ENCODE measurements around the gene ATP6V1B1.

Gene ATP6V1B1

GRCh38 chr2:70901227-70902066 is 34.3 kb upstream of the ATP6V1B1 start:
- DNase-seq (ENCODE audit: low spot score), result no peak

- DNase-seq (ENCODE audit: low spot score), result no peak
Measured at GRCh38 chr2:70902067-70902442, 33.6 kb upstream of the ATP6V1B1 start.

DNA sequence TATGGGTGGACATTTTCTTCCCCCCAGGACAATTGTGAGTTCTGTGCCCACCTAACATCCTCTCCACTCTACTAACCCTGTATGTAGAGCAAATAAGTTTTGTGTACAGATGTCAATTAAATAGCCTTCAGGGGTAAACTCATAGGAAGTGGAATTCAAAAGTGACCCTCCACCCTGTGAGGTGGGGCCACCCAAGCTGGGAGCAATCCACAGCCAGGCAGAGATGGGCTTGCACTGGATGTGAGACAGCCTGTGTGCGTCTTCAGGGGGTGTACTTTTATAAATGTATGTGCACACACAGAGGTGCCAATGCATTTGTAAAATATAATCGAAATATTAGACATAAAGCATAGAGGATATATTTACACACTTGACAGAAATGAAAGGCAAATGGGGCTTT is 33.1 kb upstream of the ATP6V1B1 start:
- DNase-seq (ENCODE audit: low spot score), result no peak

DNA sequence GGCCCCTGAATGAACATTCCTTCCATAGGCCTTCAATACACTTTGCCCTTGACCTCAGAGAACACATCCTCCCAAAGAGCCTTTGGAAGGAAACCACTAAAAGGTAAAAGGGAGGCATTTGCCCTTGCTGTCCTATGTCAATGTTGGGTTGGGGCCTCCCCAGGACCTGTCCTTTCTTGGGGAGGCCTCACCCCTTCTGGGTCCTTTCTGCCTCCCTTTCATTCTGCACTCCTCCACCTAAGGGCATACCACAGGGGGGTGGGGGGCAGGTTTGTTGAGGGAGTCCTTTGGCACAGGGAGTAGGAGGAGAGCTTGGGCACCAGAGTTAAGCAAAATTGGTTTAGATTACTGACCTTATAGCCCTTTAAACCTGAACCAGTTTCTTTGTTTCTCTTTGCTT is 32.5 kb upstream of the ATP6V1B1 start:
- DNase-seq (ENCODE audit: low spot score), result no peak

DNA sequence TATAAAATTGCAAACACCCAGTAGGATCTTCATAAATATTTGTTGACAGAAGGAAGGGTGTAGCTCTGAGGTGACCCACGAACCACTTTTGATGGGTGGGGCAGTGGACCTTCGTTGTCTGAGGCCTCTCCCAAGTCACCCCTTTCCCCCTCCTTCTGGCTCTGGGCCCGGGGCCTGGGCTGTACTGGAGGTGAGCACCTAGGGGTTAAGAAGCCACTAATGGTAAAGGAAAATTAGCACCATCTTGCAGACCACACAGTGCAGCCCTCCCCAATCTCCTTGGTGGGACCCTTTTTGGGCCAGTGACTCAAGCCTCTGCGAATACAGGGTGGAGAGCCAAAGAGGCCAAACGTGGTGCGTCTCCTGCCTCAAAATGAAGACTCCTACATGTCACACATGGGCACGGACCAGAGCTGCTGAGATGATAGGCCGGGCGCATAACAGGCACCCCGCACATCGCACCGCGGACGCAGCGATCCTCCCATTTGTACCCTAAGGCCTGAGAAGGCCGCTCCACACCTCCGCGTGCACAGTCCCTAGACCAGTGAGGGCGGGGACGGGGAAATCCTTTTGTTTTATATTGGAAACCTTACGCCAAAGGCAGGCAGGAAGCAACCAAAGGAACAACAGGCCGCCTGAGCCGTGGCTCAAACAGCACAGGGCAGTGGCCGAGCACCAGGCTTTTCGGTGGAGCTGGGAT is 31.9 kb upstream of the ATP6V1B1 start:
- DNase-seq (ENCODE audit: low spot score), result no peak

DNA sequence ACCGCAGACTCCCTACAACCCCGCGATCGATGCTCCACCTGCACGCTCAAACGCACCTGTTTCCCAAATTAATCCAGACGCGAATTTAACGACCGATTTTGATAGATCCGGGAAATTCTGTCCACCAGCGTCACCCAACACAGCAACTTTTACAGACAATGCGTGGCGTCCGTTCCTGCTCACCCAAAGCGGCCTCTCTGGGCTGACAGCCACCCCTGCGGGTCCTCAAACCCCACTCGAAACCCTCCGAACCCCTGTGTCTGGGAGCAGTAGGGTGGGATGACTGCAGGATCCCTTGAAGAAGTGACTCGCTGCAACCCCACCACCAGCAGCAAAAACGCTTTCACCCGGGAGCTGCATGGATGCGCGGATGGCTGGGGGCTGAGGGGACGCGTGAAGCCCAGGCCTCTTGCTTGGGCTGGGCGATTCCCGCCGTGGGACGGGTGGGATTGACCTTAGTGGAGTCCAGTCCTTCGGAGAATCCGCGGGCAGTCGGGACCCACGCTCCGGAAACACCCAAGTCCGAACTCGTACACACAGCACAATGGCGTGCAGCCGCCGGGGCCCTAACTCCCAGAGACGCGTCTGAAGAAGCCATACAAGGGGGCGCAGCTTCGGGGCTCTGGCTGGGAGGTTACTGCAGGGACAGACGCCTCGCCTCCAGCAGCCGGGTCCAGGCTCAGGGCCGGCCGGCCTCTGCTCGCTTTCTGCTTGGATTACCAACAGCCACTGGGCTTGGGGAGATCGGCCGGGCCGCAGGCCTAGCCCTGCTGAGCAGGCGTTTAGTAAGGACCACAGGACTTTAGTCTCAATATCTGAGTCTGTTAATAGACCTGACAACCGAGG is 31.1 kb upstream of the ATP6V1B1 start:
- DNase-seq (ENCODE audit: low spot score), result no peak

DNA sequence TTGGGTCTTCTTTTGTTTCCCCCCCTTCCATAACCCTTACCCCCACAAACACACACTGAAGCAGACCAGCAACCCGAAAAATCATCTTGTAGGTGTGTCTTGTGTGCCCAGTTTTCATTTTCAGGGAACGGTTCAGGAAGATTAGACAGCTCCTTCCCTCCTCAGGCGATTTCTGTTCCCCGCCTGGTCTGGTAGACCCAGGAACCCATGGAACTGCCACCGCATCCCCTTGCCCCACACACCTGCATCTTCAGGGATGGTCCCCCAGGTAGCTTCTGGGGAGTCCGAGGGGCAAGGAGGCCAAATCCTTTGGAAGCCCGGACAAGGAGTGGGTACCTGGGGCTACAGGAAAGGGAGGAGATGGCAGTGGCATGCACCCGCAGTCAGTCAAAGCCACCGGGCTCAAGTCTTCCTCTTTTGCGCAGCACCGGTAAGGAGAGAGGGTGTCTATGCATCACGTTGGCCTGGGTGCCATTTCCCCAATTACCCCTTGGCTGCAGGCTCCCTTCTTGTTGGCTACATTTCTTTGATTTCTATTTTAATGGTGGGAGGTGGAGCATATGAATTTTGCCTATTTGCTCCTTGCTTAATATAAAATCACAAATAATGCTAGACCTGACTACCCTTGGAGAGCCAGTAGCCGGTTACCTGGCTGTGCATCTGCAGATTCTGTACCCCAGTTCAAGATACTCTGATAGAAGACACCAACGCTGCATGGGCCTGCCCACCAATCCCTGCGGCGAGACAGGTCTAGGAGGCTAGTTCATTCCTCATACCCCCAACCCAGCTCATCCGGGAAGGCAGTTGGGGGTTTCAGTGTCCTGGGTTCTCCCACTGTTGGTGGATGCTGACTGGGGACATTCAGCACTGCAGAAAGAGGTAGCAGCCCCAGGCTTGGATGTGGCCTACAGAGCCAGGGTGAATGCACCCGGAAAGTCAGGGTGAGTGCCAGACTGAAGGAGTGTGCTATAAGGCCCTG is 30.0 kb upstream of the ATP6V1B1 start:
- DNase-seq (ENCODE audit: low spot score), result no peak

DNA sequence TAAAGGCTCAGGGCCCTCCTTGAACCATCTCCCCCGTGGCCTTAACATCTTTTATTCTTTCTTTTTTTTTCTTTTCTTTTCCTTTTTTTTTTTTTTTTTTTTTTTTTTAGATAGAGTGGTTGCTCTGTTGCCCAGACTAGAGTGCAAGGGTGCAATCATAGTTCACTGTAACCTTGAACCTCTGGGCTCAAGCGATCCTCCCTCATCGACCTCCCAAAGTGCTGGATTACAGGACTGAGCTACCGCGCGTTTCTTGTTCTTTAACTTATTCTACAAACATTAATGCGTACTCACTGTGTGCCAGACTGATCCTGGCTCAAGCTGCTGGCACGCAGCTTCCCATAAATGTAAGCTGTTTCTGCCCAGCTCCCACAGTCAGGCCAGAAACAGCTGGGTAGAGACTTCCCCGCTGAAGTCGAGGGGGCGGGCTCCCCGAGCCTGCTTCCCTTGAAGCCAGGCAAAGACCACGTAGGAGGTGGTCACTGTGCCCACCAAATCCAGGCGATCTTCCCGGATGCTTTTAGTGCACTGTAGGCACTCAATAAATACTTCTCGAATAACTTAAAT is 29.2 kb upstream of the ATP6V1B1 start:
- no peak for DNase-seq (ENCODE audit: low spot score)

GRCh38 chr2:70907130-70908057 is 28.3 kb upstream of the ATP6V1B1 start:
- no peak for DNase-seq (ENCODE audit: low spot score)

DNA sequence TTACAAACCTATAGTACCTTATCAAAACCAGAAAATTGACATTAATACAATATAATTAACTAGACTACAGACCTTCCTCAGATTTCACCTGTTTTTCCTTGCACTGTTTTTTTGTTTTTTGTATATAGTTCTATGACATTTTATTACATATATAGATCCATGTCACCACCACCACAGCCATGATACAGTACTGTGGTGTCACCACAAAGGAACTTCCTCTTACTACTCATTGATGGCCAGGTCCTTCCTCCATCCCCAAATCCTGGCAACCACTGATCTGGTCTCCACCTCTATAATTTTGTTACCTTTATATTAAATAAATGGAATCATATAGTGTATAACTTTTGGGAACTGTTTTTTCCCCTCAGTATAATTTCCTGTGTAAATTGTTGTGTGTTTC is 19.4 kb upstream of the ATP6V1B1 start:
- DNase-seq (ENCODE audit: low spot score), result no peak

GRCh38 chr2:70918016-70918415 is 17.7 kb upstream of the ATP6V1B1 start:
- no peak for DNase-seq (ENCODE audit: low spot score)

DNA sequence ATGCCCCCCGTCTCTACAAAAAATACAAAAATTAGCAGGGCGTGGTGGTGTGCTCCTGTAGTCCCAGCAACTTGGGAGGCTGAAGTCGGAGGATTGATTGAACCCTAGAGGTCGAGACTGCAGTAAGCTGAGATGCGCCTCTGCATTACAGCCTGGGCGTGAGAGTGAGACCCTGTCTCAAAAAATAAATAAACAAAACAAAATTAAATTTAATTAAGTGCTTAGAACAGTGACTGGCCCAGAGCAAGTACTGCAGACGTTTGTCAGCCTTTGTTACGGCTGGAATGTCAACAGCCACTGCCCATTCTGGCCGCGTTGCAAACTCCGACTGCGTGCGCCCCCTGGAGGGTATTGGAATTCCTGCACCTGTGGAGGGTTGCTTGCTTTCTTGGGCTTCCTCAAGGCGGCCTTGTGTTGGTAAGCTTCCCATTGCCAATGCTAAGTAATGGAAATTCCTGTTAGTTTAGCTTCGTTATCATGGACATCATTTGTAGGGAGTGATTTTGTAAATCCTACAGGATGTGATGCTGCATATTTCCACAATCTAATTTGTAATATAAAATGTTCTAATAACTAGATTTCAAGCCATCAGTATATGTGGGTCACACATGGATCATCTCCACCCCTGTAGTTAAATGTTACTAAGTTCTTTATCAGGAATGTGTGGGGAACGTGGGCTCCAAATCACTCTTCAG is 15.9 kb upstream of the ATP6V1B1 start:
- DNase-seq (ENCODE audit: low spot score), result peak; percentile 76

- DNase-seq (ENCODE audit: low spot score), result no peak
Measured at GRCh38 chr2:70920367-70920715, 15.4 kb upstream of the ATP6V1B1 start.

DNA sequence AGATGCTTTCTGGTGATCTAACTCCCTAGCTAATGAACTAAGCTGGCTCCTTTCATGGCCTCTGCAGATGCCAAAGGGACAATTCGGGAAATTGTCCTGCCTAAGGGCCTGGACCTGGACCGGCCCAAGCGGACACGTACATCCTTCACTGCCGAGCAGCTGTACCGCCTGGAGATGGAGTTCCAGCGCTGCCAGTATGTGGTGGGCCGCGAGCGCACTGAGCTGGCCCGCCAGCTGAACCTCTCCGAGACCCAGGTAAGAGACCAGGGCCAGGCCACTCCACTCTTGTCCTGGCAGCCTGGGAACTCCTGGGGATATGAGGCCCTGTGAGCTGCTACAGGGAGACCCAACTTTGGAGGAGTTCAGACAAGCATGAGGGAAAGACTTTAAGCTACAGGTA is 14.7 kb upstream of the ATP6V1B1 start:
- no peak for DNase-seq (ENCODE audit: low spot score)

- DNase-seq (ENCODE audit: low spot score), result no peak
Measured at GRCh38 chr2:70921839-70922234, 13.9 kb upstream of the ATP6V1B1 start.

GRCh38 chr2:70922235-70923234 is 13.2 kb upstream of the ATP6V1B1 start:
- DNase-seq (ENCODE audit: low spot score), result no peak

GRCh38 chr2:70923378-70924015 is 12.2 kb upstream of the ATP6V1B1 start:
- DNase-seq (ENCODE audit: low spot score), result no peak

- no peak for DNase-seq (ENCODE audit: low spot score)
Measured at GRCh38 chr2:70926042-70926441, 9.7 kb upstream of the ATP6V1B1 start.
